Transverse colon (tissue), 4 donors: ENCODE results near the gene DEFB108B. TPM values are rescaled to one million over a fixed set of nuclear protein-coding genes. Genes with fewer than 3 reads are reported as not detected.
A peak's percentile ranks its signal among the peaks of the same experiment; 100 is the strongest.
"Not testable (repeated sequence)": the region's sequence is repeated elsewhere in the genome, so short reads cannot be mapped to it uniquely, and the experiment has no call there.

Experiments
- DNase-seq: peaks from one replicate; pipeline ENCODE4 v3.0.0-alpha.2; 2019
- H3K27ac ChIP-seq, 4 donors: fragments of 200-600 bp; sonication (generic); 2 replicates each; pipeline ENCODE4 v1.5.1; 2016 to 2018; ENCODE audit warnings: inconsistent platforms in 4 of 4
- H3K27me3 ChIP-seq: fragments of 200-600 bp; sonication (generic); 2 replicates; pipeline ENCODE4 v1.5.1; 2017; ENCODE audit warnings: inconsistent platforms
- H3K36me3 ChIP-seq, 4 donors: fragments of 200-600 bp; sonication (generic); 2 replicates each; pipeline ENCODE4 v1.5.1; 2017 to 2019; ENCODE audit warnings: inconsistent platforms in 4 of 4
- H3K4me1 ChIP-seq, 4 donors: fragments of 200-600 bp; sonication (generic); 2 replicates each; pipeline ENCODE4 v1.5.1; 2017 to 2020; ENCODE audit warnings: inconsistent platforms in 4 of 4
- H3K4me3 ChIP-seq, 4 donors: fragments of 200-600 bp; sonication (generic); 1 replicate in 1 of 4; 2 replicates in 3 of 4; pipeline versions ENCODE4 v1.5.1 to v1.6.1; 2017 to 2019; ENCODE audit warnings: inconsistent platforms in 4 of 4
- H3K9me3 ChIP-seq, 2 donors: fragments of 200-600 bp; sonication (generic); 2 replicates each; pipeline ENCODE4 v1.5.1; 2017 to 2019; ENCODE audit warnings: inconsistent platforms in 2 of 2
- CTCF ChIP-seq, 5 experiments: fragments of 200-600 bp in 3 of 5; fragments of 450-650 bp in 2 of 5; sonication (generic) in 3 of 5; IDR thresholded peaks; 1 replicate in 2 of 5; 2 replicates in 3 of 5; pipeline ENCODE4 v1.5.1; 2016 to 2017; ENCODE audit warnings: antibody characterized with exemption in 5 of 5, inconsistent platforms in 3 of 5, mild to moderate bottlenecking in 2 of 5, moderate library complexity in 1 of 5
- WGBS, 2 donors: methylation state at CpG; one replicate each; pipeline ENCODE4 v1.1.5; 2018; ENCODE audit warnings: low coverage in 1 of 2; 5-methylcytosine and 5-hydroxymethylcytosine counted together
- in situ Hi-C, 4 donors: fragments of 200-750 bp; cut with MboI; loops; one replicate each; pipeline versions ENCODE4 v1.15.0 to v1.15.1; 2017; ENCODE audit warnings: low sequenced_read_pairs in 3 of 4, low pct_ligation_motif_present in 1 of 4, low pct_unique_long_range_greater_than_20kb in 1 of 4
- intact Hi-C: fragments of 100-400 bp; cut with DNase I; formaldehyde crosslinking; loops from one replicate; pipeline ENCODE4 v1.15.1; 2023; ENCODE audit warnings: low total_unique reads
- small RNA-seq, 4 donors: library from RNA; depleted of rRNA; stranded (forward); fragments of <200 nt; gene quantifications; one replicate each; pipeline ENCODE3, GENCODE V24; 2016
- total RNA-seq, 4 donors: library from RNA; depleted of rRNA; stranded (reverse); fragments of >200 nt; gene quantifications; one replicate each; pipeline ENCODE4 v1.1.0, GENCODE V29; 2016

DEFB108B gene
- total RNA-seq, 4 donors from 2014 or later: not detected

- WGBS, 2 donors: 57 to 83% methylated on average over 2 to 3 of the region's 3 CpGs
- H3K9me3 ChIP-seq, H3K27ac ChIP-seq, H3K27me3 ChIP-seq, H3K36me3 ChIP-seq, H3K4me3 ChIP-seq, in situ Hi-C loops, DNase-seq, intact Hi-C loops, H3K4me1 ChIP-seq: not testable (repeated sequence)
- peak; percentile 18 to 47 (median 40) for TF ChIP-seq CTCF (IDR thresholded peaks at IDR 0.05)
These were observed 31.1 kb downstream of the DEFB108B start for GRCh38 chr11:71863978-71864627.

- in situ Hi-C loops, H3K4me3 ChIP-seq, H3K36me3 ChIP-seq, intact Hi-C loops, H3K27me3 ChIP-seq, H3K27ac ChIP-seq, H3K9me3 ChIP-seq, H3K4me1 ChIP-seq, DNase-seq: not testable (repeated sequence)
- WGBS, 2 donors: 100% methylated on average over 1 of the region's 1 CpG; no CpG with 5 or more reads in 1 of the 2 donors
These were observed 34.2 kb downstream of the DEFB108B start for GRCh38 chr11:71867209-71867608.

- H3K27me3 ChIP-seq, intact Hi-C loops, H3K36me3 ChIP-seq, H3K4me3 ChIP-seq, DNase-seq, H3K9me3 ChIP-seq, H3K4me1 ChIP-seq, H3K27ac ChIP-seq, in situ Hi-C loops: not testable (repeated sequence)
- WGBS, 2 donors: 80 to 87% methylated on average over 2 to 3 of the region's 3 CpGs
These were observed 36.9 kb downstream of the DEFB108B start for GRCh38 chr11:71869931-71870330.

GRCh38 chr11:71870661-71871060 lies 37.7 kb downstream of the DEFB108B start:
- H3K27me3 ChIP-seq, in situ Hi-C loops, H3K4me1 ChIP-seq: not testable (repeated sequence)

GRCh38 chr11:71876262-71876661 lies 43.3 kb downstream of the DEFB108B start:
- H3K27ac ChIP-seq, DNase-seq, H3K4me3 ChIP-seq, intact Hi-C loops, H3K4me1 ChIP-seq, in situ Hi-C loops, H3K36me3 ChIP-seq, H3K27me3 ChIP-seq, H3K9me3 ChIP-seq: not testable (repeated sequence)
- WGBS, 2 donors: 67% methylated on average over 1 to 2 of the region's 2 CpGs

More at GRCh38 chr11:71870661-71871060, 37.7 kb downstream of the DEFB108B start:
- H3K4me3 ChIP-seq, H3K27ac ChIP-seq, DNase-seq, H3K9me3 ChIP-seq, intact Hi-C loops, H3K36me3 ChIP-seq: not testable (repeated sequence)

GRCh38 chr11:71878059-71878458 lies 45.1 kb downstream of the DEFB108B start, which contains the start of gene DEFB131B:
Gene DEFB131B, plus strand, starts transcription at chr11:71878453. Its CDS starts 0 bp downstream, at chr11:71878453.
- in situ Hi-C loops, DNase-seq: not testable (repeated sequence)

GRCh38 chr11:71885806-71886205 lies 52.8 kb downstream of the DEFB108B start:
- 94 to 95% methylated on average over 10 to 12 of the region's 12 CpGs for WGBS, 2 donors
- H3K4me3 ChIP-seq, H3K27ac ChIP-seq, H3K36me3 ChIP-seq, intact Hi-C loops, H3K27me3 ChIP-seq, DNase-seq, in situ Hi-C loops, H3K9me3 ChIP-seq, H3K4me1 ChIP-seq: not testable (repeated sequence)

More at GRCh38 chr11:71878059-71878458, 45.1 kb downstream of the DEFB108B start, which contains the start of gene DEFB131B:
- H3K27me3 ChIP-seq, H3K4me1 ChIP-seq, H3K4me3 ChIP-seq, H3K9me3 ChIP-seq, H3K27ac ChIP-seq, intact Hi-C loops, H3K36me3 ChIP-seq: not testable (repeated sequence)
- WGBS, 2 donors: 54 to 75% methylated on average over 1 of the region's 1 CpG

Small RNA genes within 50 kb of the gene (small RNA-seq; reads per million reads assigned to genes)
- gene RNA5SP342: 0 reads per million in 4 donors

Other genes starting within 250 kb of the DEFB108B start
- not detected for gene DEFB131B, start 45.3 kb downstream of the DEFB108B start, total RNA-seq
- 10 to 100 TPM in 3 of 4 donors, 1 to 10 TPM in 1; 7.9 to 68.5 (median 15.6) TPM for gene XNDC1N, start 95.4 kb downstream of the DEFB108B start, total RNA-seq
- gene RNF121, start 95.8 kb downstream of the DEFB108B start, total RNA-seq: 10 to 100 TPM in 3 of 4 donors, 1 to 10 TPM in 1; 9.7 to 38.6 (median 31.4) TPM
- 10 to 100 TPM in 3 of 4 donors, 1 to 10 TPM in 1; 7.4 to 29.9 (median 14.5) TPM for gene IL18BP, start 165.7 kb downstream of the DEFB108B start, total RNA-seq
- 100 to 1,000 TPM; 323 to 520 (median 419) TPM for gene NUMA1, start 247.3 kb downstream of the DEFB108B start, total RNA-seq
- gene LRRC51, start 247.7 kb downstream of the DEFB108B start, total RNA-seq: 10 to 100 TPM in 1 of 4 donors, 1 to 10 TPM in 3; 5.1 to 77.4 (median 6.7) TPM